Measurements from ENCODE around the gene WSCD2.

The WSCD2 gene

GRCh38 chr12:108109504-108109903 lies 19.6 kb upstream of the WSCD2 start:
- no peak for DNase-seq

GRCh38 chr12:108109954-108110353 lies 19.1 kb upstream of the WSCD2 start:
- no peak for DNase-seq

- no peak for DNase-seq
These were observed 18.2 kb upstream of the WSCD2 start for GRCh38 chr12:108110844-108111243.

- no peak for DNase-seq
These were observed 16.1 kb upstream of the WSCD2 start for GRCh38 chr12:108112832-108113556.

- DNase-seq = no peak
These were observed 13.7 kb upstream of the WSCD2 start for GRCh38 chr12:108115123-108116121.

GRCh38 chr12:108116254-108116653 lies 12.8 kb upstream of the WSCD2 start:
- DNase-seq = no peak

GRCh38 chr12:108116699-108117098 lies 12.4 kb upstream of the WSCD2 start:
- no peak for DNase-seq

- no peak for DNase-seq
These were observed 11.8 kb upstream of the WSCD2 start for GRCh38 chr12:108117163-108117849.

GRCh38 chr12:108117902-108118301 lies 11.2 kb upstream of the WSCD2 start:
- no peak for DNase-seq

- DNase-seq = no peak
These were observed 9.7 kb upstream of the WSCD2 start for GRCh38 chr12:108119126-108119973.

GRCh38 chr12:108119974-108120862 lies 8.9 kb upstream of the WSCD2 start:
- no peak for DNase-seq

- no peak for DNase-seq
These were observed 8.3 kb upstream of the WSCD2 start for GRCh38 chr12:108120863-108121165.

GRCh38 chr12:108121320-108121719 lies 7.8 kb upstream of the WSCD2 start:
- DNase-seq = no peak

- DNase-seq = no peak
These were observed 7.2 kb upstream of the WSCD2 start for GRCh38 chr12:108121728-108122471.

- no peak for DNase-seq
These were observed 6.4 kb upstream of the WSCD2 start for GRCh38 chr12:108122644-108123043.

- DNase-seq = no peak
These were observed 5.7 kb upstream of the WSCD2 start for GRCh38 chr12:108123402-108123801.

- DNase-seq = no peak
These were observed 4.0 kb upstream of the WSCD2 start for GRCh38 chr12:108125073-108125472.

GRCh38 chr12:108126212-108126611 lies 2.9 kb upstream of the WSCD2 start:
- DNase-seq = no peak

GRCh38 chr12:108126990-108127501 lies 2.0 kb upstream of the WSCD2 start:
- no peak for DNase-seq

- no peak for DNase-seq
These were observed 1.4 kb upstream of the WSCD2 start for GRCh38 chr12:108127654-108128053.

Data from NCI-H1048 (cell line).